ENCODE data around the gene CACNA2D3. TPM values are rescaled to one million over a fixed set of nuclear protein-coding genes. Genes with fewer than 3 reads are reported as not detected.
"Not testable (repeated sequence)": the region's sequence is repeated elsewhere in the genome, so short reads cannot be mapped to it uniquely, and the experiment has no call there.

CACNA2D3 gene
- total RNA-seq, 2 experiments from 2014 or later, result not detected

GRCh38 chr3:54632834-54633233, 510.5 kb downstream of the CACNA2D3 start:
- H3K27me3 Mint-ChIP-seq, result peaks cover 4% of the 10 kb centered on the region
- ATAC-seq (ENCODE audit: low read depth), result no peak

GRCh38 chr3:54633444-54634121, 511.2 kb downstream of the CACNA2D3 start:
- no peaks in the 10 kb centered on the region for H3K4me1 Mint-ChIP-seq
- no peaks in the 10 kb centered on the region for H3K9me3 Mint-ChIP-seq
- peaks cover 11% of the 10 kb centered on the region for H3K27me3 Mint-ChIP-seq
- DNase-seq (no peak), ATAC-seq (ENCODE audit: low read depth) (no peak)
- H3K27ac Mint-ChIP-seq, result no peak overlapping the region
- no peak overlapping the region for H3K4me3 Mint-ChIP-seq
- POLR2A ChIA-PET, result no interaction called here
- no peaks in the 10 kb centered on the region for H3K36me3 Mint-ChIP-seq

More at GRCh38 chr3:54632834-54633233, 510.5 kb downstream of the CACNA2D3 start:
- H3K4me1 Mint-ChIP-seq, result no peaks in the 10 kb centered on the region
- no peaks in the 10 kb centered on the region for H3K36me3 Mint-ChIP-seq
- H3K9me3 Mint-ChIP-seq, result no peaks in the 10 kb centered on the region
- no peak for DNase-seq
- H3K27ac Mint-ChIP-seq, result no peak overlapping the region
- no peak overlapping the region for H3K4me3 Mint-ChIP-seq
- POLR2A ChIA-PET, result no interaction called here

- POLR2A ChIA-PET, result no interaction called here
- Mint-ChIP-seq H3K27me3 (peaks cover 16% of the 10 kb centered on the region), H3K27ac (no peak overlapping the region), H3K4me1 (no peaks in the 10 kb centered on the region), H3K4me3 (no peak overlapping the region), H3K9me3 (no peaks in the 10 kb centered on the region), H3K36me3 (no peaks in the 10 kb centered on the region)
- DNase-seq (no peak), ATAC-seq (ENCODE audit: low read depth) (no peak)
These were observed 511.7 kb downstream of the CACNA2D3 start for GRCh38 chr3:54634122-54634469.

- H3K36me3 Mint-ChIP-seq; DNase-seq; H3K9me3 Mint-ChIP-seq; ATAC-seq (ENCODE audit: low read depth); H3K4me3 Mint-ChIP-seq; H3K27ac Mint-ChIP-seq; H3K4me1 Mint-ChIP-seq; POLR2A ChIA-PET: not testable (repeated sequence)
- H3K27me3 Mint-ChIP-seq, result peaks cover 35% of the 10 kb centered on the region
These were observed 517.5 kb downstream of the CACNA2D3 start for GRCh38 chr3:54639790-54640372.

GRCh38 chr3:54641226-54642014, 519.1 kb downstream of the CACNA2D3 start:
- no peaks in the 10 kb centered on the region for H3K36me3 Mint-ChIP-seq
- H3K9me3 Mint-ChIP-seq, result peaks cover 3% of the 10 kb centered on the region
- DNase-seq (no peak), ATAC-seq (ENCODE audit: low read depth) (no peak)
- POLR2A ChIA-PET, result no interaction called here
- H3K4me3 Mint-ChIP-seq, result no peak overlapping the region
- H3K27ac Mint-ChIP-seq, result no peak overlapping the region
- no peaks in the 10 kb centered on the region for H3K4me1 Mint-ChIP-seq
- H3K27me3 Mint-ChIP-seq, result peaks cover 35% of the 10 kb centered on the region

GRCh38 chr3:54642147-54642546, 519.8 kb downstream of the CACNA2D3 start:
- H3K9me3 Mint-ChIP-seq, result peaks cover 3% of the 10 kb centered on the region
- no peaks in the 10 kb centered on the region for H3K4me1 Mint-ChIP-seq
- ATAC-seq (ENCODE audit: low read depth) (no peak), DNase-seq (no peak)
- H3K27me3 Mint-ChIP-seq, result peaks cover 35% of the 10 kb centered on the region
- POLR2A ChIA-PET, result no interaction called here
- H3K27ac Mint-ChIP-seq, result no peak overlapping the region
- H3K36me3 Mint-ChIP-seq, result no peaks in the 10 kb centered on the region
- H3K4me3 Mint-ChIP-seq, result no peak overlapping the region

GRCh38 chr3:54647721-54648120, 525.4 kb downstream of the CACNA2D3 start:
- POLR2A ChIA-PET, result no interaction called here
- H3K27me3 Mint-ChIP-seq, result no peaks in the 10 kb centered on the region
- H3K27ac Mint-ChIP-seq, result no peak overlapping the region
- no peaks in the 10 kb centered on the region for H3K36me3 Mint-ChIP-seq
- ATAC-seq (ENCODE audit: low read depth) (no peak), DNase-seq (no peak)
- H3K4me1 Mint-ChIP-seq, result no peaks in the 10 kb centered on the region
- H3K9me3 Mint-ChIP-seq, result peaks cover 8% of the 10 kb centered on the region
- no peak overlapping the region for H3K4me3 Mint-ChIP-seq

- Mint-ChIP-seq H3K4me3 (no peak overlapping the region), H3K9me3 (peaks cover 7% of the 10 kb centered on the region), H3K4me1 (no peaks in the 10 kb centered on the region), H3K36me3 (no peaks in the 10 kb centered on the region), H3K27me3 (no peaks in the 10 kb centered on the region), H3K27ac (no peak overlapping the region)
- POLR2A ChIA-PET, result no interaction called here
- DNase-seq (no peak), ATAC-seq (ENCODE audit: low read depth) (no peak)
These were observed 527.2 kb downstream of the CACNA2D3 start for GRCh38 chr3:54649551-54649950.

- Mint-ChIP-seq H3K36me3 (no peaks in the 10 kb centered on the region), H3K9me3 (peaks cover 5% of the 10 kb centered on the region), H3K4me3 (no peak overlapping the region), H3K27ac (no peak overlapping the region), H3K4me1 (no peaks in the 10 kb centered on the region), H3K27me3 (no peaks in the 10 kb centered on the region)
- ATAC-seq (ENCODE audit: low read depth), result no peak
- no peak for DNase-seq
- POLR2A ChIA-PET, result no interaction called here
These were observed 531.3 kb downstream of the CACNA2D3 start for GRCh38 chr3:54653456-54654195.

GRCh38 chr3:54654776-54655175, 532.4 kb downstream of the CACNA2D3 start:
- Mint-ChIP-seq H3K36me3 (no peaks in the 10 kb centered on the region), H3K27me3 (no peaks in the 10 kb centered on the region), H3K9me3 (peaks cover 3% of the 10 kb centered on the region), H3K4me1 (no peaks in the 10 kb centered on the region), H3K27ac (no peak overlapping the region), H3K4me3 (no peak overlapping the region)
- no peak for DNase-seq
- POLR2A ChIA-PET, result no interaction called here
- ATAC-seq (ENCODE audit: low read depth), result no peak

GRCh38 chr3:54659347-54659746, 537.0 kb downstream of the CACNA2D3 start:
- Mint-ChIP-seq H3K4me1 (no peaks in the 10 kb centered on the region), H3K36me3 (no peaks in the 10 kb centered on the region), H3K4me3 (no peak overlapping the region), H3K27me3 (no peaks in the 10 kb centered on the region), H3K27ac (no peak overlapping the region), H3K9me3 (peaks cover 1% of the 10 kb centered on the region)
- DNase-seq, result no peak
- no peak for ATAC-seq (ENCODE audit: low read depth)
- POLR2A ChIA-PET, result no interaction called here

- H3K27ac Mint-ChIP-seq, result no peak overlapping the region
- H3K4me3 Mint-ChIP-seq, result no peak overlapping the region
- H3K27me3 Mint-ChIP-seq, result no peaks in the 10 kb centered on the region
- POLR2A ChIA-PET, result no interaction called here
- H3K36me3 Mint-ChIP-seq, result no peaks in the 10 kb centered on the region
- peaks cover 1% of the 10 kb centered on the region for H3K9me3 Mint-ChIP-seq
- H3K4me1 Mint-ChIP-seq, result no peaks in the 10 kb centered on the region
- DNase-seq, result no peak
- no peak for ATAC-seq (ENCODE audit: low read depth)
These were observed 538.4 kb downstream of the CACNA2D3 start for GRCh38 chr3:54660714-54661132.

GRCh38 chr3:54661151-54661550, 538.8 kb downstream of the CACNA2D3 start:
- Mint-ChIP-seq H3K4me1 (no peaks in the 10 kb centered on the region), H3K36me3 (no peaks in the 10 kb centered on the region), H3K9me3 (peaks cover 1% of the 10 kb centered on the region), H3K27ac (no peak overlapping the region), H3K27me3 (no peaks in the 10 kb centered on the region), H3K4me3 (no peak overlapping the region)
- POLR2A ChIA-PET, result no interaction called here
- ATAC-seq (ENCODE audit: low read depth) (no peak), DNase-seq (no peak)
